ENCODE data around the gene RNF144B.

The RNF144B gene

GRCh38 chr6:18464176-18464575 lies 77.0 kb downstream of the RNF144B start:
- no peak overlapping the region for H3K27ac ChIP-seq
- no peak for DNase-seq
- in situ Hi-C loops (cut with HindIII; ENCODE audit: low pct_ligation_motif_present, low sequenced_read_pairs) = no loop called here
- no peaks in the 10 kb centered on the region for H3K27me3 ChIP-seq (replicated peaks)
- no peak overlapping the region for H3K4me3 ChIP-seq (ENCODE audit: low read depth, low read length)
- no peak for TF ChIP-seq CTCF (IDR thresholded peaks at IDR 0.05; ENCODE audit: low read depth, low read length, missing control alignments)
- H3K36me3 ChIP-seq (replicated peaks) = peaks cover 3% of the 10 kb centered on the region

GRCh38 chr6:18465410-18466154 lies 78.4 kb downstream of the RNF144B start:
- Histone ChIP-seq H3K36me3 (replicated peaks) (peaks cover 3% of the 10 kb centered on the region), H3K27me3 (replicated peaks) (no peaks in the 10 kb centered on the region), H3K27ac (no peak overlapping the region), H3K4me3 (ENCODE audit: low read depth, low read length) (no peak overlapping the region)
- in situ Hi-C loops (cut with HindIII; ENCODE audit: low pct_ligation_motif_present, low sequenced_read_pairs) = no loop called here
- TF ChIP-seq CTCF (IDR thresholded peaks at IDR 0.05; ENCODE audit: low read depth, low read length, missing control alignments) = no peak
- no peak for DNase-seq

GRCh38 chr6:18467741-18468502 lies 80.8 kb downstream of the RNF144B start:
- H3K36me3 ChIP-seq (replicated peaks) = peaks cover 3% of the 10 kb centered on the region
- in situ Hi-C loops (cut with HindIII; ENCODE audit: low pct_ligation_motif_present, low sequenced_read_pairs) = no loop called here
- no peak for TF ChIP-seq CTCF (IDR thresholded peaks at IDR 0.05; ENCODE audit: low read depth, low read length, missing control alignments)
- no peaks in the 10 kb centered on the region for H3K27me3 ChIP-seq (replicated peaks)
- DNase-seq = no peak
- no peak overlapping the region for H3K27ac ChIP-seq
- H3K4me3 ChIP-seq (ENCODE audit: low read depth, low read length) = no peak overlapping the region

GRCh38 chr6:18468503-18468843 lies 81.3 kb downstream of the RNF144B start:
- in situ Hi-C loops (cut with HindIII; ENCODE audit: low pct_ligation_motif_present, low sequenced_read_pairs) = no loop called here
- peaks cover 3% of the 10 kb centered on the region for H3K36me3 ChIP-seq (replicated peaks)
- H3K27ac ChIP-seq = no peak overlapping the region
- no peak overlapping the region for H3K4me3 ChIP-seq (ENCODE audit: low read depth, low read length)
- no peaks in the 10 kb centered on the region for H3K27me3 ChIP-seq (replicated peaks)
- DNase-seq = no peak
- no peak for TF ChIP-seq CTCF (IDR thresholded peaks at IDR 0.05; ENCODE audit: low read depth, low read length, missing control alignments)

GRCh38 chr6:18469536-18469935 lies 82.4 kb downstream of the RNF144B start:
- no peak for DNase-seq
- Histone ChIP-seq H3K4me3 (ENCODE audit: low read depth, low read length) (no peak overlapping the region), H3K27ac (no peak overlapping the region), H3K27me3 (replicated peaks) (no peaks in the 10 kb centered on the region), H3K36me3 (replicated peaks) (peaks cover 3% of the 10 kb centered on the region)
- in situ Hi-C loops (cut with HindIII; ENCODE audit: low pct_ligation_motif_present, low sequenced_read_pairs) = no loop called here
- TF ChIP-seq CTCF (IDR thresholded peaks at IDR 0.05; ENCODE audit: low read depth, low read length, missing control alignments) = no peak
